Small intestine (tissue), 7 donors: Measurements from ENCODE around the gene ADAP1. TPM values are rescaled to one million over a fixed set of nuclear protein-coding genes. Genes with fewer than 3 reads are reported as not detected.
A peak's percentile ranks its signal among the peaks of the same experiment; 100 is the strongest.
"Not testable (repeated sequence)": the region's sequence is repeated elsewhere in the genome, so short reads cannot be mapped to it uniquely, and the experiment has no call there.

Experiments
- DNase-seq, 2 donors: peaks; one replicate each; pipeline versions ENCODE4 v3.0.0 to v3.0.0-alpha.2; 2013
- FAIRE-seq: peaks from 2 replicates; lab custom pipeline; 2012; peaks lifted over from hg19 to GRCh38; lab: Jason Lieb, UNC
- H3K27ac ChIP-seq, 3 donors: one replicate each; pipeline ENCODE4 v1.5.1; 2013; ENCODE audit warnings: low read length in 2 of 3, mild to moderate bottlenecking in 2 of 3, control low read depth in 1 of 3, inconsistent platforms in 1 of 3, low read depth in 1 of 3, moderate library complexity in 1 of 3
- H3K27me3 ChIP-seq, 3 donors: one replicate each; pipeline ENCODE4 v1.6.1; 2013; ENCODE audit warnings: low read length in 3 of 3, inconsistent platforms in 1 of 3; ENCODE audit not compliant: control insufficient read depth in 3 of 3, insufficient read depth in 3 of 3
- H3K36me3 ChIP-seq, 3 donors: one replicate each; pipeline ENCODE4 v1.6.1; 2013; ENCODE audit warnings: low read length in 3 of 3, inconsistent platforms in 1 of 3, low read depth in 1 of 3, mild to moderate bottlenecking in 1 of 3, moderate library complexity in 1 of 3; ENCODE audit not compliant: control insufficient read depth in 3 of 3, insufficient read depth in 2 of 3
- H3K4me1 ChIP-seq, 3 donors: one replicate each; pipeline ENCODE4 v1.6.1; 2013; ENCODE audit warnings: low read length in 2 of 3, inconsistent platforms in 1 of 3, low read depth in 1 of 3, mild to moderate bottlenecking in 1 of 3, moderate library complexity in 1 of 3; ENCODE audit not compliant: control insufficient read depth in 3 of 3, insufficient read depth in 2 of 3
- H3K4me3 ChIP-seq, 3 donors: one replicate each; pipeline ENCODE4 v1.5.1; 2013; ENCODE audit warnings: low read length in 3 of 3, control low read depth in 1 of 3, inconsistent platforms in 1 of 3, low read depth in 1 of 3, mild to moderate bottlenecking in 1 of 3, moderate library complexity in 1 of 3
- H3K9me3 ChIP-seq, 2 donors: one replicate each; pipeline ENCODE4 v1.6.1; 2013; ENCODE audit warnings: low read depth in 1 of 2, low read length in 1 of 2; ENCODE audit not compliant: control insufficient read depth in 2 of 2, insufficient read depth in 1 of 2
- WGBS, 3 donors: extraction: QIAGEN DNeasy Blood & Tissue Kit; methylation state at CpG; one replicate each; pipeline ENCODE4 v1.1.7; 2013; 5-methylcytosine and 5-hydroxymethylcytosine counted together
- polyA plus RNA-seq, 4 donors: library from polyadenylated mRNA; stranded (reverse) in 3 of 4; unstranded in 1 of 4; fragments of 200-250 nt in 3 of 4; fragments of 120-200 nt in 1 of 4; gene quantifications; one replicate each; pipeline versions ENCODE4 v1.2.1 to v1.2.3, GENCODE V29; 2013
- donor health status: healthy with polysubstance abuse.
- donor health status: control.
- donor health status: control.
- donor health status: Bipolar disorder and iron deficiency.
- donor health status: healthy.

Gene ADAP1
- polyA plus RNA-seq, 4 donors, result 69.2 to 113 (median 86.7) TPM

DNA sequence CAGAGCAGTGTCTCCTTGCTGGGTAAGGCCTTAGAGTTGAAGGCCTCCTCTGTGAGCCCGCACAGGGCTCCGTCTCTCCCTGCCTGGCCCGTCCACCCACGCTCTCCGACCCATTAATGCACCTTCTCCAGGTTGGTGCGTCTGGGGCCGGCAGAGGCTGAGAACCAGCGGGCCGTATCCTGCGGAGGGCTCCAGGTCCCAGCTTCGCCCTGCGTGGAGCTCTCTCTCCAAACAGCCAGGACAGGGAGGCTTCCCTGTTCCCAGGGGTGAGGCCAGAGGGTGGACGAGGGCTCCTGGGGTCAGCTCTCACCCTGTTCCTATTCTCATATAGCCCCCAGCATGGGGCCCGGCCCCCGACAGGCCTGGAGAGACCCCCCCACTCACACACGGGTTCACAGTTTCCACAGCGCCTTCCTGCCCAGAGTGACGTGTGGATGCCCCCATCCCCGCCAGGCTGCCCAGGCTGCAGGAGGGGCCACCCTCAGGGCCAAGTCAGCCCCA, 43.5 kb downstream of the ADAP1 start:
- DNase-seq (no peak), FAIRE-seq (no peak)
- Histone ChIP-seq H3K4me1 (peaks cover 0 to 29% (median 0%) of the 10 kb centered on the region in 3 donors), H3K36me3 (peaks cover 0 to 67% (median 0%) of the 10 kb centered on the region in 3 donors), H3K9me3 (no peaks in the 10 kb centered on the region), H3K27ac (no peak overlapping the region), H3K4me3 (no peak overlapping the region), H3K27me3 (peaks cover 0 to 3% (median 0%) of the 10 kb centered on the region in 3 donors)
- WGBS, 3 donors, result 86 to 94% (median 91%) methylated on average over 16 to 19 of the region's 19 CpGs

DNA sequence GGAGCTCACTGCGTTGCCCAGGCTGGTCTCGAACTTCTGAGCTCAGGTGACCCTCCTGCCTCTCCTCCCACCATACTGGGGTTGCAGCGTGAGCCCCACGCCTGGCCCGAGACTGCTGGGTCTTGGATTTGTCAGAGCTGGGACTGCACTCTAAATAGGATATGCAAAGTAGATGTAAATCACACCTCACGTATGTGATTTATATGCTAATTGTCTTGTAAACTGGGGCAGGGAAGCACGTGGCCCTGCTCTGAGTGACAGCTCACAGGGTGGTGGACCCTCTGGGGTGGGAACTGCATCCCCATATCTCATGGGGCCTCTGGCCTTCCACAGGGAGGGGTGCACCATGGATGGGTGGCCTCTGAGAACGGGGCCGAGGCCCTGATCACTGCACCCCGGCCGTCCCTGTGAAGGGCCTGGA, 44.0 kb downstream of the ADAP1 start:
- Histone ChIP-seq H3K27ac (no peak overlapping the region), H3K4me1 (peaks cover 0 to 28% (median 0%) of the 10 kb centered on the region in 3 donors), H3K9me3 (no peaks in the 10 kb centered on the region), H3K36me3 (peaks cover 0 to 62% (median 0%) of the 10 kb centered on the region in 3 donors), H3K4me3 (no peak overlapping the region), H3K27me3 (peaks cover 0 to 3% (median 0%) of the 10 kb centered on the region in 3 donors)
- DNase-seq, result no peak
- 82 to 88% (median 86%) methylated on average over 11 of the region's 11 CpGs for WGBS, 3 donors
- FAIRE-seq, result no peak

DNA sequence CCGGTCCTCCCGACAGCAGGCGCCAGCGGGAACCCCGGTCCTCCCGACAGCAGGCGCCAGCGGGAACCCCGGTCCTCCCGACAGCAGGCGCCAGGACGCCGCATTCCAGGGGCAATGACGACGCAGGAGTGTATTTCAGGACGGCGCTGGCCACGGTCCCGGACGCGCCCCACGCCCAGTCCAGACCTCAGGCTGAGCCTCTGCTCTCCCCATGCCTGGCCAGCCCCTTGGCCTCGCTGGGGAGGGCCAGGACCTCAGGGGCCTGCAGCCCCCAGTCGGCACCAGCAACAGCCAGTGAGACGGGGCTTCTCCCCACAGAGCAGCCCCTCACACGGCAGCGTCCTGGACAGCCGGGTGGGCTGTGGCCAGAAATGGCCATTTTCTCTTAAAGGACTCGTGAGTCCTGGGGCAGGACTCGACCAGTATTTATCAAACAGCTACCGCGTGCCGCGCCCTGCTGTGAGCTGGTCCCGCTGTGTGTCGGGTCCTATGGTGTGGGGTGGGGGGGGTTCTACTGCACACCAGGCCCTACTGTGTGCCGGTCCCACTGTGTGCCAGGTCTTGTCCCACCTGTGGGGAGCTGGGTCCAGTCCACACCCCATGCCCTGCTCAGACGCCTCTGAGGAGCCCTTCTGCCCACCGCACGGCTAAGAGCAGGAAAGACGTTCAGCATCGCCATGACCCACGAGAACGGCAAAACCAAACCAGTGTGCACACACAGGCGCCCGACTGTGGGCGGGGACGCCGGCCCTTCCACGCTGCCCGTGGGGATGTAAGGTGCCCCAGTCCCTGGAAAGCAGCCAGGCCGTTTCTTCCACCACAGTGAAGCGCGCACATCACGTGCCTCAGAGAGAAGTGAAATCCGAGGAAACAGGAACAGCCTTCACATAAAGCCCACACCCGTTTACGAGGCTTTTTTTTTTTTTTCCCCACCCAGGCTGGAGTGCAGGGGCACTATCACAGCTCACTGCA, 44.8 kb downstream of the ADAP1 start:
- peaks cover 0 to 3% (median 0%) of the 10 kb centered on the region in 3 donors for H3K27me3 ChIP-seq
- H3K9me3 ChIP-seq, result no peaks in the 10 kb centered on the region
- H3K27ac ChIP-seq, result peak overlapping the region in 2 of 3 donors; percentile 35 to 64
- FAIRE-seq (no peak), DNase-seq (peak; percentile 59 to 64)
- peaks cover 0 to 59% (median 1%) of the 10 kb centered on the region in 3 donors for H3K36me3 ChIP-seq
- peaks cover 0 to 20% (median 0%) of the 10 kb centered on the region in 3 donors for H3K4me1 ChIP-seq
- WGBS, 3 donors, result 33 to 48% (median 38%) methylated on average over 38 to 57 of the region's 58 CpGs
- peak overlapping the region in 1 of 3 donors; percentile 7 for H3K4me3 ChIP-seq

DNA sequence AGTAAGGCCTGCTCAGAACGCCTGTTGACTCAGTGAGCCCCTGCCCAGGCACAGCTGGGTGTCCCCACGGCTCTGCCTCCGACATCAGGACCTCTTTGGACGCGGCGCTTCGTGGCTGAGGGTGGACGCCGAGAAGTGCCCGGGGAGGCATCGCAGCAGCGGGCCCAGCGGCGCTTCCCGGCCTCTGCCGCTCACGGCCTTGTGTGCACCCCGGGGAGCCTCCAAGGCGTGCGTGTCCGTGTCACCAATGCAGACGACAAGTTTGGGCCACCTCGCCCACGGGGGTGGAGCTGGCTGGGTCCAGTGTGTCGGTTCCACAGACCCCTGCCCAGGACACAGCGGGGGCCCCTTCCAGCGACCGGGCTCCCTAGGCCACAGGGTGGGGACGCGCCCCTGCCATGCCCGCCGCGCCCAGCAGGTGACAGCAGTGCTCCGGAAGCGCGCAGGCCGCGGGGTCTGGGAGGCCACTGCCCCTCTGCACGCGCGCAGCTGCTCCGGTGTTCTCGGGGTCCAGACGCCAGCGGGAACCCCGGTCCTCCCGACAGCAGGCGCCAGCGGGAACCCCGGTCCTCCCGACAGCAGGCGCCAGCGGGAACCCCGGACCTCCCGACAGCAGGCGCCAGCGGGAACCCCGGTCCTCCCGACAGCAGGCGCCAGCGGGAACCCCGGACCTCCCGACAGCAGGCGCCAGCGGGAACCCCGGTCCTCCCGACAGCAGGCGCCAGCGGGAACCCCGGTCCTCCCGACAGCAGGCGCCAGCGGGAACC, 45.7 kb downstream of the ADAP1 start:
- 21 to 48% (median 33%) methylated on average over 36 to 71 of the region's 73 CpGs for WGBS, 3 donors
- peak; percentile 64 to 87 for DNase-seq
- FAIRE-seq, result not testable (repeated sequence)

DNA sequence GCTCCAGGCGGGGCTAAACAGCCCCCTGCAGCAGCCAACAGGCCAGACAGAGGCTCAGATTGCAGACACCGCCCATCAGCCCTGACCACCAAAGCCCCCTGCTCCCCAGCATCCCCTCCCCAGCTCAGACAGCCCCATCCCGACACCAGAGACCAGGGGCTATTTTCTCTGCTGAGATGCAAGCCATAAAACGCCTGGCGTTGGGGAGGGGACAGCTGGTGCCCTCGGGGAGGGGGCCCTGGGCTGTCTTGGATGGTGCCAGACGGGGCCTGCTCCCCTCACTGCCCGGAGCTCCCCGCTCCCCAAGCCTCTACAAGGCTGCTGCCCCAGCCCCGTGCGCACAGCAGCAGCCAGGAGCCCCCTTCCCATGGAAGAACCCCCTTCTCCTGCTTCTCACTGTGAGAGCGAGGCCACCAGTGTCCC, 46.3 kb downstream of the ADAP1 start:
- FAIRE-seq (no peak), DNase-seq (no peak)
- 87 to 89% (median 89%) methylated on average over 9 to 12 of the region's 12 CpGs for WGBS, 3 donors
- H3K9me3 ChIP-seq, result no peaks in the 10 kb centered on the region
- no peak overlapping the region for H3K4me3 ChIP-seq
- peaks cover 0 to 3% (median 0%) of the 10 kb centered on the region in 3 donors for H3K27me3 ChIP-seq
- peaks cover 0 to 8% (median 0%) of the 10 kb centered on the region in 3 donors for H3K4me1 ChIP-seq
- H3K36me3 ChIP-seq, result peaks cover 2 to 70% (median 3%) of the 10 kb centered on the region in 3 donors
- no peak overlapping the region for H3K27ac ChIP-seq

More for the DNA sequence above, 45.7 kb downstream of the ADAP1 start:
- H3K27ac ChIP-seq, H3K9me3 ChIP-seq, H3K27me3 ChIP-seq: not testable (repeated sequence)
- H3K4me3 ChIP-seq, result peak overlapping the region in 1 of 3 donors; percentile 38
- peaks cover 0 to 12% (median 0%) of the 10 kb centered on the region in 3 donors for H3K4me1 ChIP-seq
- H3K36me3 ChIP-seq, result peaks cover 2 to 67% (median 3%) of the 10 kb centered on the region in 3 donors

DNA sequence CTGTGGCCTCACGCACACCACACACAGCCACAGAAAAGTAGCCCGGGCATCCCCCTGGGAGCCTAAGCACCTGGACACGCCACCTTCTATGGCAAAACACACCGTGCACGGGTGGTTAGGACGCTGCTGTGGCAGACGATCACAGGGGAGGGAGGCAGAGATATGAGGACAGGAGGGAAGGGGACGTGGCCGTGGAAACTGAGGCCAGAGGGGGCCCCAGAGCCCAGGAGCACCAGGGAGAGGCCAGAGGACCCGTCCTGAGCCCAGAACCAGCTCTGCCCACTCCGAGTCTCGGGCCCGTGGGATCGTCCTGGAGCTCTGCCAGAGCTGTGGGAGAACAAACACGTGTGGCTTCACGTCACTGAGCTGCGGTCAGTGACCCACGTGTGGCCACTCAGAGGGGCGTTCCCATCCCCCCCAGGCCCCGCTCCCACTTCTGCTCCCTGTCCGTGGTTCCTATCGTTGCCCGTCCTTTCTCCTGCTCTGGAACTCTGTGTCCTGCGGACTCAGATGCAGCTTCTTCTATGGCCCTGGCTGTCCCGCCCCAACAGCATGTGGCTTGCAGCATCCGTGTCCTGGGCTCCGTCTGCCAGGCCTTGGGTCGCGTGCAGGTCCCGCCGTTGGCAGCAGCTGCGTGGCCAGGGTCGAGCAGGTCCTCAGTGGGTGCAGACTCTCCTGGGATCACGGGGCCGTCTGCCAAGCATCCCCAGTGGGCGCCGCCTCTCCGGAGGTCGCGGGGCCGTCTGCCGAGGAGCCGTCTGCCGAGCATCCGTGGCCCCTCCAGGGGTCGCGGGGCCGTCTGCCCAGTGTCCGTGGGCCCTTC, 47.1 kb downstream of the ADAP1 start:
- DNase-seq (no peak), FAIRE-seq (no peak)
- H3K4me1 ChIP-seq, result peaks cover 0 to 8% (median 0%) of the 10 kb centered on the region in 3 donors
- no peaks in the 10 kb centered on the region for H3K9me3 ChIP-seq
- no peak overlapping the region for H3K27ac ChIP-seq
- H3K27me3 ChIP-seq, result peaks cover 0 to 3% (median 0%) of the 10 kb centered on the region in 3 donors
- H3K36me3 ChIP-seq, result peaks cover 2 to 71% (median 3%) of the 10 kb centered on the region in 3 donors
- WGBS, 3 donors, result 78 to 86% (median 85%) methylated on average over 41 to 49 of the region's 49 CpGs
- no peak overlapping the region for H3K4me3 ChIP-seq

DNA sequence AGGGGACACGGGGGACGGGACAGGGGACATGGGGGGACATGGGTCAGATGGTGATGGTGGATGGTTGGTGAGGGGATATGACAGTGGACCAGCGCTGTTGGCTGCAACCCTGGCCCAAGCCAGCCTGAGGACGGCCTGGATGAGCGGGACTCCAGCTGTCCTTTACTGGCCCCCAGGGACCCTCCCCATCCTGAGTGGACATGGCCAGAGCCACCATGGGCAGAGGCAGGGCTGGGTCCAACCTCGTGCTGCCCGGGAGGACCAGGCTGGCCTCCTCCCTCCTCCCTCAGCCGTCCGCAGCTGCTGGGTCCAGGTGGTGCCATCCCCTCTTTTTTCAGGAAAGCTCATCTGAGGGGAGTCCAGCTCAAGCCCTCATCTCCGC, 47.7 kb downstream of the ADAP1 start:
- H3K4me1 ChIP-seq, result peaks cover 0 to 11% (median 0%) of the 10 kb centered on the region in 3 donors
- peaks cover 2 to 67% (median 3%) of the 10 kb centered on the region in 3 donors for H3K36me3 ChIP-seq
- peaks cover 0 to 3% (median 0%) of the 10 kb centered on the region in 3 donors for H3K27me3 ChIP-seq
- DNase-seq, result no peak
- no peak overlapping the region for H3K27ac ChIP-seq
- H3K9me3 ChIP-seq, result no peaks in the 10 kb centered on the region
- 74 to 93% (median 76%) methylated on average over 8 to 10 of the region's 10 CpGs for WGBS, 3 donors
- no peak for FAIRE-seq
- no peak overlapping the region for H3K4me3 ChIP-seq
